ENCODE results near the gene LRRFIP1.
A peak's percentile ranks its signal among the peaks of the same experiment; 100 is the strongest.

LRRFIP1 gene

GRCh38 chr2:237672731-237673129 lies 45.3 kb downstream of the LRRFIP1 start:
- Histone ChIP-seq H3K4me3 (replicated peaks; ENCODE audit: low read depth, low read length) (no peak overlapping the region), H3K36me3 (ENCODE audit: control insufficient read depth, insufficient read depth, low read length) (no peaks in the 10 kb centered on the region), H3K27me3 (replicated peaks; ENCODE audit: control insufficient read depth, insufficient read depth, low read length) (no peaks in the 10 kb centered on the region)
- DNase-seq (ENCODE audit: extremely low read depth, insufficient read length), result no peak
- TF ChIP-seq CTCF (IDR thresholded peaks at IDR 0.05; ENCODE audit: insufficient read depth, low read length, poor library complexity, severe bottlenecking), result no peak

GRCh38 chr2:237673130-237674001 lies 46.0 kb downstream of the LRRFIP1 start:
- Histone ChIP-seq H3K27me3 (replicated peaks; ENCODE audit: control insufficient read depth, insufficient read depth, low read length) (no peaks in the 10 kb centered on the region), H3K4me3 (replicated peaks; ENCODE audit: low read depth, low read length) (peak overlapping the region; percentile 54), H3K36me3 (ENCODE audit: control insufficient read depth, insufficient read depth, low read length) (no peaks in the 10 kb centered on the region)
- peak; percentile 67 for DNase-seq (ENCODE audit: extremely low read depth, insufficient read length)
- peak; percentile 74 for TF ChIP-seq CTCF (IDR thresholded peaks at IDR 0.05; ENCODE audit: insufficient read depth, low read length, poor library complexity, severe bottlenecking)

- peak overlapping the region; percentile 27 for H3K4me3 ChIP-seq (replicated peaks; ENCODE audit: low read depth, low read length)
- DNase-seq (ENCODE audit: extremely low read depth, insufficient read length), result peak; percentile 84
- TF ChIP-seq CTCF (IDR thresholded peaks at IDR 0.05; ENCODE audit: insufficient read depth, low read length, poor library complexity, severe bottlenecking), result no peak
Observed at GRCh38 chr2:237674731-237675276, 47.4 kb downstream of the LRRFIP1 start.

GRCh38 chr2:237675316-237675715 lies 47.9 kb downstream of the LRRFIP1 start:
- Histone ChIP-seq H3K27me3 (replicated peaks; ENCODE audit: control insufficient read depth, insufficient read depth, low read length) (no peaks in the 10 kb centered on the region), H3K36me3 (ENCODE audit: control insufficient read depth, insufficient read depth, low read length) (no peaks in the 10 kb centered on the region), H3K4me3 (replicated peaks; ENCODE audit: low read depth, low read length) (peak overlapping the region; percentile 27)
- DNase-seq (ENCODE audit: extremely low read depth, insufficient read length), result no peak
- no peak for TF ChIP-seq CTCF (IDR thresholded peaks at IDR 0.05; ENCODE audit: insufficient read depth, low read length, poor library complexity, severe bottlenecking)

More at GRCh38 chr2:237674731-237675276, 47.4 kb downstream of the LRRFIP1 start:
- Histone ChIP-seq H3K27me3 (replicated peaks; ENCODE audit: control insufficient read depth, insufficient read depth, low read length) (no peaks in the 10 kb centered on the region), H3K36me3 (ENCODE audit: control insufficient read depth, insufficient read depth, low read length) (no peaks in the 10 kb centered on the region)

GRCh38 chr2:237680702-237681478 lies 53.5 kb downstream of the LRRFIP1 start:
- no peaks in the 10 kb centered on the region for H3K27me3 ChIP-seq (replicated peaks; ENCODE audit: control insufficient read depth, insufficient read depth, low read length)
- no peak for TF ChIP-seq CTCF (IDR thresholded peaks at IDR 0.05; ENCODE audit: insufficient read depth, low read length, poor library complexity, severe bottlenecking)
- H3K4me3 ChIP-seq (replicated peaks; ENCODE audit: low read depth, low read length), result no peak overlapping the region
- H3K36me3 ChIP-seq (ENCODE audit: control insufficient read depth, insufficient read depth, low read length), result no peaks in the 10 kb centered on the region
- DNase-seq (ENCODE audit: extremely low read depth, insufficient read length), result no peak
